H1 (cell line): ENCODE results near the gene CLINT1. TPM values are rescaled to one million over a fixed set of nuclear protein-coding genes. Genes with fewer than 3 reads are reported as not detected.

ENCODE experiments used
- CBX5 ChIP-seq: fragments of 300-800, 300-1000 bp; sonication (generic); IDR thresholded peaks from 2 replicates; pipeline ENCODE4 v1.7.1; 2016; ENCODE audit warnings: antibody characterized with exemption, low read length, low read depth
- CREB1 ChIP-seq: IDR thresholded peaks from 2 replicates; pipeline ENCODE4 v1.6.1; 2012; ENCODE audit warnings: inconsistent platforms
- EGR1 ChIP-seq: IDR thresholded peaks from 2 replicates; pipeline ENCODE4 v1.6.1; 2011; ENCODE audit warnings: low read depth, low read length, borderline replicate concordance
- EP300 ChIP-seq, 2 experiments: IDR thresholded peaks; 1 replicate in 1 of 2; 2 replicates in 1 of 2; pipeline ENCODE4 v1.6.1; 2011 to 2012; ENCODE audit warnings: low read depth in 2 of 2, low read length in 2 of 2, mild to moderate bottlenecking in 2 of 2, borderline replicate concordance in 1 of 2, inconsistent platforms in 1 of 2, moderate library complexity in 1 of 2
- JUN ChIP-seq: IDR thresholded peaks from 2 replicates; pipeline ENCODE4 v1.6.1; 2011; ENCODE audit warnings: low read depth, mild to moderate bottlenecking, improper control_type of control experiment, low read length
- ZNF274 ChIP-seq: IDR thresholded peaks from 2 replicates; pipeline ENCODE4 v1.7.0; 2012; ENCODE audit warnings: low read length, borderline replicate concordance; ENCODE audit errors: extremely low read depth
- polyA plus RNA-seq, 7 experiments: library from polyadenylated mRNA; depleted of rRNA in 3 of 7; stranded (reverse) in 5 of 7; unstranded in 2 of 7; fragments of >200 nt in 5 of 7; fragments of 200-250 nt in 2 of 7; gene quantifications; 1 replicate in 5 of 7; 2 replicates in 1 of 7; 4 replicates in 1 of 7; pipeline versions ENCODE4 v1.2.1 to v1.2.3, GENCODE V29; 2011 to 2013; ENCODE audit warnings: missing spikeins in 2 of 7, mixed read lengths in 2 of 7
- total RNA-seq: library from RNA; stranded (reverse); fragmentation: NEBNext Ultra II Directional; extraction: Animal tissue kit (Norgen Biotek cat#: 25700); gene quantifications from 2 replicates; pipeline ENCODE4 v1.2.1, GENCODE V29; 2021

CLINT1 gene
- total and polyA plus RNA-seq, 2 of the 8 experiments (the other 6 are each of a cell fraction or from before 2014, with no cell fraction given), result 85.9 to 140 TPM

DNA sequence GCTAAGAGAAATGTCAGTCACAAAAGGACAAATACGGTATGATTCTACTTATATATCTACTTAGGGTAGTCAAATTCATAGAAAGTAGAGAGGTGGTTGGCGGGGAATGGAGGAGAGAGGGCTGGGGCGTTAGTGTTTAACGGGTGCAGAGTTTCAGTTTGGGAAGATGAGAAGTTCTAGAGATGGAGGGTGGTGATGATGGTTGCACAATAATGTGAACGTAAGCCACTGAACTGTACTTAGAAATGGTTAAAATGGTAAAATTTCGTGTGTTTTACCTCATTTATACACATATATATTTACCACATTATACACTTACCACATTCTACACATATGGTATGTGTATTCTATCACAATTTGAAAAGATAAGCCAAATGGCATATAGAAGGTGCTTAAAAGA lies 79.7 kb downstream of the CLINT1 start (continued):
- TF ChIP-seq EP300 (IDR thresholded peaks at IDR 0.05; ENCODE audit: borderline replicate concordance in 1 of 2, low read depth in 2 of 2, low read length in 2 of 2) (no peak), ZNF274 (no peak), JUN (no peak), EGR1 (no peak), CBX5 (no peak), CREB1 (no peak)
